GM21825 (cell line): ENCODE data around the gene BRWD1.
A peak's percentile ranks its signal among the peaks of the same experiment; 100 is the strongest.

Experiments
- ATAC-seq: cut with Tn5 transposase; IDR thresholded peaks from one replicate; pipeline ENCODE4 v1.9.1; 2021; ENCODE audit warnings: mild to moderate bottlenecking, moderate library complexity; ENCODE audit not compliant: unreplicated experiment

Gene BRWD1

GRCh38 chr21:39313571-39314142 lies at the start of gene BRWD1:
Gene BRWD1 (minus strand): TSS chr21:39313632. CDS start chr21:39313491, 141 bp downstream.
- ATAC-seq: peak; percentile 50

GRCh38 chr21:39362733-39363132 lies 49.3 kb upstream of the BRWD1 start:
- no peak for ATAC-seq

GRCh38 chr21:39359382-39359781 lies 46.0 kb upstream of the BRWD1 start:
- ATAC-seq: no peak

GRCh38 chr21:39353295-39353694 lies 39.9 kb upstream of the BRWD1 start:
- no peak for ATAC-seq

- ATAC-seq: no peak
Measured at GRCh38 chr21:39350094-39351005, 36.9 kb upstream of the BRWD1 start.

GRCh38 chr21:39349211-39350093 lies 36.0 kb upstream of the BRWD1 start:
- peak; percentile 86 for ATAC-seq

- peak; percentile 48 for ATAC-seq
Measured at GRCh38 chr21:39348355-39349210, 35.2 kb upstream of the BRWD1 start, which contains the start of gene HMGN1. Gene HMGN1 (minus strand): TSS chr21:39349088. CDS start chr21:39348917, 171 bp downstream.

- ATAC-seq: no peak
Measured at GRCh38 chr21:39348040-39348354, 34.6 kb upstream of the BRWD1 start.

- ATAC-seq: no peak
Measured at GRCh38 chr21:39347537-39347936, 34.1 kb upstream of the BRWD1 start.

- no peak for ATAC-seq
Measured at GRCh38 chr21:39346671-39347331, 33.4 kb upstream of the BRWD1 start.

GRCh38 chr21:39346206-39346605 lies 32.8 kb upstream of the BRWD1 start:
- ATAC-seq: no peak

GRCh38 chr21:39345440-39345839 lies 32.0 kb upstream of the BRWD1 start:
- no peak for ATAC-seq

GRCh38 chr21:39344848-39345247 lies 31.4 kb upstream of the BRWD1 start:
- ATAC-seq: no peak

- no peak for ATAC-seq
Measured at GRCh38 chr21:39341249-39341923, 28.0 kb upstream of the BRWD1 start.

GRCh38 chr21:39340687-39341086 lies 27.3 kb upstream of the BRWD1 start:
- ATAC-seq: no peak

GRCh38 chr21:39339231-39339630 lies 25.8 kb upstream of the BRWD1 start:
- no peak for ATAC-seq

- no peak for ATAC-seq
Measured at GRCh38 chr21:39336457-39337008, 23.1 kb upstream of the BRWD1 start.

GRCh38 chr21:39334611-39335010 lies 21.2 kb upstream of the BRWD1 start:
- ATAC-seq: no peak

- ATAC-seq: no peak
Measured at GRCh38 chr21:39332175-39332574, 18.7 kb upstream of the BRWD1 start.
